B cell (primary cell): ENCODE results near the gene OR4C5. TPM values are rescaled to one million over a fixed set of nuclear protein-coding genes. Genes with fewer than 3 reads are reported as not detected.

Experiments
- polyA plus RNA-seq: library from polyadenylated mRNA; depleted of rRNA; stranded (reverse); fragments of >200 nt; gene quantifications from 2 replicates; pipeline ENCODE4 v1.2.3, GENCODE V29; 2012
- total RNA-seq, 2 donors: library from RNA; stranded (reverse); fragments of 120-200 nt in 1 of 2; gene quantifications; 1 replicate in 1 of 2; 2 replicates in 1 of 2; pipeline versions ENCODE4 v1.2.3 to v1.2.4, GENCODE V29; 2013 to 2022

Gene OR4C5
- total and polyA plus RNA-seq, 2 donors (not counting 1 experiment from before 2014, with no cell fraction given): not detected

Other genes starting within 250 kb of the OR4C5 start
- not detected in 2 replicates for gene OR4B1, start 149.7 kb downstream of the OR4C5 start, total RNA-seq
- not detected in 2 replicates for gene OR4B1, start 149.7 kb downstream of the OR4C5 start, polyA plus RNA-seq
- not detected in 2 replicates for gene OR4X2, start 121.4 kb downstream of the OR4C5 start, total RNA-seq
- gene OR4X2, start 121.4 kb downstream of the OR4C5 start, polyA plus RNA-seq: not detected in 2 replicates
- gene OR4X1, start 102.6 kb downstream of the OR4C5 start, total RNA-seq: not detected in 2 replicates
- gene OR4X1, start 102.6 kb downstream of the OR4C5 start, polyA plus RNA-seq: not detected in 2 replicates
- not detected in 2 replicates for gene OR4S1, start 60.2 kb downstream of the OR4C5 start, total RNA-seq
- not detected in 2 replicates for gene OR4S1, start 60.2 kb downstream of the OR4C5 start, polyA plus RNA-seq
- not detected in 2 replicates for gene OR4C3, start 41.5 kb downstream of the OR4C5 start, total RNA-seq
- gene OR4C3, start 41.5 kb downstream of the OR4C5 start, polyA plus RNA-seq: not detected in 2 replicates
- gene OR4A47, start 122.3 kb upstream of the OR4C5 start, total RNA-seq: not detected in 2 replicates
- not detected in 2 replicates for gene OR4A47, start 122.3 kb upstream of the OR4C5 start, polyA plus RNA-seq